Pancreas (tissue), 10 donors: Measurements from ENCODE around the gene UIMC1. TPM values are rescaled to one million over a fixed set of nuclear protein-coding genes. Genes with fewer than 3 reads are reported as not detected.
A peak's percentile ranks its signal among the peaks of the same experiment; 100 is the strongest.

Source experiments
- ATAC-seq, 4 donors: fragments of 200-7000 bp; cut with Tn5 transposase; one replicate each; pipeline versions ENCODE4 v1.8.0 to v1.9.1; 2020; ENCODE audit warnings: mild to moderate bottlenecking in 4 of 4, moderate library complexity in 4 of 4
- DNase-seq, 6 donors: peaks; one replicate each; pipeline ENCODE4 v3.0.0-alpha.2; 2020
- FAIRE-seq: peaks from 2 replicates; lab custom pipeline; 2012; peaks lifted over from hg19 to GRCh38; lab: Jason Lieb, UNC
- H3K27ac ChIP-seq, 4 donors: fragments of 200-600 bp; sonication (generic); 1 replicate in 3 of 4; 2 replicates in 1 of 4; pipeline versions ENCODE4 v1.5.0 to v1.8.0; 2020
- H3K27me3 ChIP-seq, 4 donors: fragments of 200-600 bp; one replicate each; pipeline ENCODE4 v1.8.0; 2021
- H3K36me3 ChIP-seq, 3 donors: fragments of 200-600 bp; sonication (generic) in 1 of 3; one replicate each; pipeline versions ENCODE4 v1.5.0 to v1.8.0; 2020 to 2021
- H3K4me1 ChIP-seq, 3 donors: fragments of 200-600 bp; one replicate each; pipeline ENCODE4 v1.8.0; 2021
- H3K4me3 ChIP-seq, 4 donors: fragments of 200-600 bp; sonication (generic) in 2 of 4; one replicate each; pipeline versions ENCODE4 v1.5.0 to v1.8.0; 2020 to 2021
- H3K9me3 ChIP-seq, 4 donors: fragments of 200-600 bp; one replicate each; pipeline ENCODE4 v1.8.0; 2021
- WGBS, 2 donors: extraction: QIAGEN DNeasy Blood & Tissue Kit; methylation state at CpG; one replicate each; pipeline ENCODE4 v1.1.7; 2013; 5-methylcytosine and 5-hydroxymethylcytosine counted together
- intact Hi-C, 3 donors: fragments of 100-400 bp; cut with DNase I; formaldehyde crosslinking; loops; one replicate each; pipeline versions ENCODE4 v1.11.1 to v1.14.2; 2022
- polyA plus RNA-seq, 2 donors: library from polyadenylated mRNA; stranded (reverse); fragments of 200-250 nt; gene quantifications; one replicate each; pipeline ENCODE4 v1.2.3, GENCODE V29; 2013
- total RNA-seq, 6 donors: library from RNA; stranded (reverse); fragmentation: NEBNext Ultra II Directional in 4 of 6; extraction: Animal tissue kit (Norgen Biotek cat#: 25700) in 4 of 6; gene quantifications; one replicate each; pipeline versions ENCODE4 v1.2.1 to v1.2.4, GENCODE V29; 2021 to 2023
- TF ChIP-seq, protein P1 (sequence below), 4 donors: fragments of 200-600 bp; sonication (generic) in 3 of 4; IDR thresholded peaks; one replicate each; pipeline versions ENCODE4 v1.5.0 to v1.8.0; 2021; ENCODE audit warnings: antibody characterized with exemption in 4 of 4
- donor health status: healthy with polysubstance abuse.
- donor health status: DM: no; HTN: no; CAD: no; lungs with moderate emphysema.
- donor health status: DM: no; HTN: no; CAD: no.
- donor health status: control.
- donor health status: control.
- donor health status: Bipolar disorder and iron deficiency.
- donor health status: DM: yes; HTN: yes; CAD: no.
- donor health status: DM: no; HTN: no; CAD: no.
- donor health status: DM: no; HTN: no; CAD: no.
- donor health status: DM: yes; HTN: yes; CAD: no.

Gene UIMC1
- total and polyA plus RNA-seq, 8 donors = 19.9 to 29.5 (median 23.0) TPM

DNA sequence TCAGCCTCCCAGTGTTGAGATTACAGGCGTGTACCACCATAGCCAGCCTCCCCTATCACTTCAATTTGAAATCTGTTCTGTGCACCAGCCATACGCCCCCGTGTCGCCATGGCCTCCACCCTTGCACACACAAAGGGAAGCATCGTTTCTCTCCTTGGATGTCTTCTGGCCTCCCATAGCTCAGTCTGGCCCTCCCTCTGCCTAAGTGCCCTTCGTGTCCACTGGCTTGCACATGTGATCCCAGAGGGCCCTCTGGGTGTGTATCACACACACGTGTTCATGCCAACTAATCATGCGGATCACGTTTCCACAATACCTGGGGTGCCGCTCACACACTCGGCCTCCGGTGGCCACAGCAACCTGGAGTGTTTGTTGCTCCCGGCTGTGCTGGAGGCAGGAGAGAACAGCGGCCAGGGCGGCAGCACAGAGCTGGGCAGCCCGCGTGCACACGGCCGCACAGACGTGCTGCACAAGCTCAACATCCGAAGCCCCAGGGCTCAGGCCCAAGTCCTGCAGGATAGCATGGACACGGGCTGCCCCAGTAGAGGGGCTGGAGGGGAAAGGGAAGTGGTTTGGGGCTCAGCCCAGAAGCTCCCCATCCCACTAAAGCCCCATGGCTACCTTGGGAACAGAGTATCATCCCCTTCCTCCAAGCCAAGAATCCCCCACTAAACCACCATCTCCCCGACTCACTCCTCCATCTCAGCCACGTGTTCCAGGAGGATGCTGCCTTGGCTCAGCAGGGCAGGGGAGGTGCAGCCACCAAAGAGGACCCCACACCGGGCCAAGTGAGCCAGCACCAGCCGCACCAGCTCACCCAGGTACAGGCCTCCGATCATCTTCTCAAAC, 118.3 kb downstream of the UIMC1 start:
- Histone ChIP-seq H3K27ac (no peak overlapping the region), H3K4me3 (no peak overlapping the region), H3K36me3 (no peaks in the 10 kb centered on the region), H3K4me1 (no peaks in the 10 kb centered on the region), H3K27me3 (no peaks in the 10 kb centered on the region), H3K9me3 (no peaks in the 10 kb centered on the region)
- ATAC-seq (no peak), FAIRE-seq (no peak), DNase-seq (peak in 1 of 6 donors; percentile 46)
- TF ChIP-seq, protein P1, sequence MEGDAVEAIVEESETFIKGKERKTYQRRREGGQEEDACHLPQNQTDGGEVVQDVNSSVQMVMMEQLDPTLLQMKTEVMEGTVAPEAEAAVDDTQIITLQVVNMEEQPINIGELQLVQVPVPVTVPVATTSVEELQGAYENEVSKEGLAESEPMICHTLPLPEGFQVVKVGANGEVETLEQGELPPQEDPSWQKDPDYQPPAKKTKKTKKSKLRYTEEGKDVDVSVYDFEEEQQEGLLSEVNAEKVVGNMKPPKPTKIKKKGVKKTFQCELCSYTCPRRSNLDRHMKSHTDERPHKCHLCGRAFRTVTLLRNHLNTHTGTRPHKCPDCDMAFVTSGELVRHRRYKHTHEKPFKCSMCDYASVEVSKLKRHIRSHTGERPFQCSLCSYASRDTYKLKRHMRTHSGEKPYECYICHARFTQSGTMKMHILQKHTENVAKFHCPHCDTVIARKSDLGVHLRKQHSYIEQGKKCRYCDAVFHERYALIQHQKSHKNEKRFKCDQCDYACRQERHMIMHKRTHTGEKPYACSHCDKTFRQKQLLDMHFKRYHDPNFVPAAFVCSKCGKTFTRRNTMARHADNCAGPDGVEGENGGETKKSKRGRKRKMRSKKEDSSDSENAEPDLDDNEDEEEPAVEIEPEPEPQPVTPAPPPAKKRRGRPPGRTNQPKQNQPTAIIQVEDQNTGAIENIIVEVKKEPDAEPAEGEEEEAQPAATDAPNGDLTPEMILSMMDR (IDR thresholded peaks at IDR 0.05) = no peak
- intact Hi-C loops = no loop called here
- WGBS, 2 donors = 80 to 87% methylated on average over 27 of the region's 27 CpGs

DNA sequence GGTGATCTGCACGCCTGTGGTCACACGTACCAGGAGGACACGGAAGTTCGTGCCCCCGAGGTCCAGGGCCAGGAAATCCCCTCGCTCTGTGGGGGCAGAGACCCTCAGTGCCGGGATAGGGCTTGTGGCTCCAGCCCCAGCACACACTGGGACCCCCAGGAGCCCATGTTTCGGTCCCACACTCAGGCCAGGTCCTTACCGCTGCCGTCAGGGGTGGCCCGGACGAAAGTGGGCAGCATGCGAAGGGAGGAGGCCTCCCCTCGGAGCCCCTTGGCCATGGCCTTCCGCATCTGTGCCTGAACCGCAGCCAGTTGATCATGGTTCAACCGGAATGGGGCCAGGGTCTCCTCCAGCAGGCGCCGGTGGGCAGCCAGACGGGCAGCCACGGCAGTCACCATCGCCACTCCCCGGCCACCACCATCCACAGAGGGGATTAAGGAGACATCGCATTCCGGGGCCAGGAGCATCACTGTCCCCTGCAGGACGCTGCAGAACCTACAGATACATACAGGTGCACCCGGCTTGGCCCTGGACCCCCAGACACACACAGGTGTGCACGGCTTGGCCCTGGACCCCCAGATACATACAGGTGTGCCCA, 119.2 kb downstream of the UIMC1 start:
- no peak overlapping the region for H3K4me3 ChIP-seq
- H3K27me3 ChIP-seq = no peaks in the 10 kb centered on the region
- no peaks in the 10 kb centered on the region for H3K9me3 ChIP-seq
- 84 to 93% methylated on average over 28 of the region's 28 CpGs for WGBS, 2 donors
- ATAC-seq = no peak
- H3K4me1 ChIP-seq = no peaks in the 10 kb centered on the region
- no peak for FAIRE-seq
- no peaks in the 10 kb centered on the region for H3K36me3 ChIP-seq
- no peak overlapping the region for H3K27ac ChIP-seq
- intact Hi-C loops = no loop called here
- peak in 1 of 6 donors; percentile 44 for DNase-seq
- TF ChIP-seq, protein P1 (IDR thresholded peaks at IDR 0.05) = no peak

DNA sequence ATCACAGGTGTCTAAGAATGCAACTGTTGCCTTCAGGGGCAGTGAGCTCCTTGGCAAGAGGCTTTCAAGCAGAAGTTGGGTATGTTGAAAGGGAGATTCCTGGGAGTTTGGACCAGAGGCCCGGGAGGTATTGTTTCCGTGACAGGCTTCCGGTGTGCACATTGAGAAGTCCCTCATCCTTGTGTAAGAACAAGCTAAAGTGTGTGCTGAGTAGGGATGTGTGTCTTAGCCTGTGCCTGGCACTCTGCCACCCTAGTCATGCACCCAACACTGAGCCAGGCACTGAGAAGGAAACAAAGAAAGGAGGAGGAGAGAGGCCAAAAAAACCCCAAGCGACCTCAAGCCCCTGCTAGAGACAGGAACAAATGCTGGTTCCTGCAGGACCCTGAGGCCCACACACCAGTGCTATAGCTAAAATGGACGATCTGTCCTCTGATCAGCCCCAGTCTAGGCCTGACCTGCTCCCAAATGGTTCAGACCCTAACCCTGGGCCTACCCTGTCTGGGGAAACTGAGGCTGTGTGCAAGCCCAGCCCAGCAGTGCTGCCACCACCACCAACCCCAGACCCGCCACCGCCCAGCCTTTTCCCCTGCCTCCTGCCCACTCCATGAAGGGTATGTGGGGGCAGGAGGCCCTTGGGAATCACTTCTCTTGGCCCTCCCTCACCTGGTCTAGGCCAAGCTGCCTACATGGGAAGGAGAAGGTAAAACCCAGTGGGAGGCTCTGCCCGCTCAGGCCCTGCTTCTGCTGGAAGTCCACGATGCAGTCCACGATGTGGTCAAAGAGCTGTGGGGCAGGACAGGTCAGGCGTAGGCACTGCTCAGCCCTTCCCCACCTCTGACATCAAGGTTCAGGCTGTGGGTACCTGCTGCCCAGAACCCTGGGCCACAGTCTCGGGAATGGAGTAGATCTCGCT, 120.0 kb downstream of the UIMC1 start:
- no peaks in the 10 kb centered on the region for H3K4me1 ChIP-seq
- H3K36me3 ChIP-seq = no peaks in the 10 kb centered on the region
- TF ChIP-seq, protein P1 (IDR thresholded peaks at IDR 0.05) = no peak
- no peak overlapping the region for H3K4me3 ChIP-seq
- intact Hi-C loops = no loop called here
- whole genome bisulfite sequencing, 2 donors = 84 to 90% methylated on average over 13 of the region's 13 CpGs
- no peak overlapping the region for H3K27ac ChIP-seq
- FAIRE-seq = no peak
- no peaks in the 10 kb centered on the region for H3K9me3 ChIP-seq
- H3K27me3 ChIP-seq = no peaks in the 10 kb centered on the region
- ATAC-seq = no peak
- DNase-seq = no peak

DNA sequence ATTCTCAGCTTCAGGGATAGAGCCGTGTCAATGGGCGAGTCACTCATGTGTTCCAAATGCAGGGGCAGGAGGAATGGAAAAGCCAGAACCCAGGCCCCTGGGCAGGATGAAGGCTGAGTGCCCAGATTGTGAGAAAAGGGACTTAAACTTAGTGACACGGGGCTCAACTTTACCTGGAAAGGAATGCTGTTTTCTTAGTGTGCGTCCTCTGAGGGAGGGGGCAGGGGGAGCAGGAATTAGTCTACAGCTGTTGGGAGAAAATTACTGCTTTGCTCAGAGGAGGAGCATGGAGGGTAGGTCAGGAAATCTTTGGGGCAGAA, 122.0 kb downstream of the UIMC1 start:
- FAIRE-seq (no peak), ATAC-seq (no peak), DNase-seq (no peak)
- H3K4me1 ChIP-seq = no peaks in the 10 kb centered on the region
- H3K4me3 ChIP-seq = no peak overlapping the region
- no peak overlapping the region for H3K27ac ChIP-seq
- 47 to 63% methylated on average over 4 of the region's 4 CpGs for WGBS, 2 donors
- H3K9me3 ChIP-seq = no peaks in the 10 kb centered on the region
- intact Hi-C loops = no loop called here
- H3K36me3 ChIP-seq = no peaks in the 10 kb centered on the region
- H3K27me3 ChIP-seq = no peaks in the 10 kb centered on the region
- TF ChIP-seq, protein P1 (IDR thresholded peaks at IDR 0.05) = no peak
